Cerebellar cortex (tissue), 1 donor: ENCODE results near the gene CAMK4.

ENCODE experiments used
- DNase-seq: peaks from one replicate; pipeline ENCODE4 v3.0.0-alpha.2; 2015; ENCODE audit warnings: low spot score

CAMK4 gene

GRCh38 chr5:111493031-111493430 is 268.8 kb downstream of the CAMK4 start:
- DNase-seq = peak; percentile 61

GRCh38 chr5:111494355-111494999 is 270.3 kb downstream of the CAMK4 start:
- no peak for DNase-seq

GRCh38 chr5:111495159-111495558 is 271.0 kb downstream of the CAMK4 start:
- peak; percentile 65 for DNase-seq

GRCh38 chr5:111498346-111498745 is 274.2 kb downstream of the CAMK4 start:
- no peak for DNase-seq

GRCh38 chr5:111502956-111503355 is 278.8 kb downstream of the CAMK4 start:
- no peak for DNase-seq

- DNase-seq = no peak
Observed at GRCh38 chr5:111505096-111505495, 280.9 kb downstream of the CAMK4 start.

GRCh38 chr5:111507276-111507675 is 283.1 kb downstream of the CAMK4 start:
- DNase-seq = no peak

- no peak for DNase-seq
Observed at GRCh38 chr5:111509119-111509518, 284.9 kb downstream of the CAMK4 start.

- peak; percentile 51 for DNase-seq
Observed at GRCh38 chr5:111511174-111511830, 287.1 kb downstream of the CAMK4 start.

- DNase-seq = peak; percentile 56
Observed at GRCh38 chr5:111511831-111512374, 287.7 kb downstream of the CAMK4 start.

- peak; percentile 97 for DNase-seq
Observed at GRCh38 chr5:111512375-111513130, 288.4 kb downstream of the CAMK4 start, which contains the start of gene STARD4. Gene STARD4 (minus strand): TSS chr5:111512535. CDS start chr5:111507433, 5,102 bp downstream.

GRCh38 chr5:111513131-111513520 is 288.9 kb downstream of the CAMK4 start:
- peak; percentile 47 for DNase-seq

- DNase-seq = no peak
Observed at GRCh38 chr5:111514087-111514486, 289.9 kb downstream of the CAMK4 start.

GRCh38 chr5:111517853-111518501 is 293.8 kb downstream of the CAMK4 start:
- no peak for DNase-seq

GRCh38 chr5:111518777-111519176 is 294.6 kb downstream of the CAMK4 start:
- DNase-seq = no peak

- DNase-seq = no peak
Observed at GRCh38 chr5:111520908-111521307, 296.7 kb downstream of the CAMK4 start.

- no peak for DNase-seq
Observed at GRCh38 chr5:111528056-111528455, 303.9 kb downstream of the CAMK4 start.

GRCh38 chr5:111530298-111530740 is 306.1 kb downstream of the CAMK4 start:
- no peak for DNase-seq

- no peak for DNase-seq
Observed at GRCh38 chr5:111532886-111533582, 308.9 kb downstream of the CAMK4 start.

GRCh38 chr5:111535879-111536549 is 311.8 kb downstream of the CAMK4 start:
- DNase-seq = peak; percentile 57
